NK-92 (cell line): ENCODE data around the gene QSOX1.

Experiments
- DNase-seq: peaks from one replicate; lab custom pipeline; 2025; ENCODE audit not compliant: unreplicated experiment; lab: John Stamatoyannopoulos, UW

Gene QSOX1

DNA sequence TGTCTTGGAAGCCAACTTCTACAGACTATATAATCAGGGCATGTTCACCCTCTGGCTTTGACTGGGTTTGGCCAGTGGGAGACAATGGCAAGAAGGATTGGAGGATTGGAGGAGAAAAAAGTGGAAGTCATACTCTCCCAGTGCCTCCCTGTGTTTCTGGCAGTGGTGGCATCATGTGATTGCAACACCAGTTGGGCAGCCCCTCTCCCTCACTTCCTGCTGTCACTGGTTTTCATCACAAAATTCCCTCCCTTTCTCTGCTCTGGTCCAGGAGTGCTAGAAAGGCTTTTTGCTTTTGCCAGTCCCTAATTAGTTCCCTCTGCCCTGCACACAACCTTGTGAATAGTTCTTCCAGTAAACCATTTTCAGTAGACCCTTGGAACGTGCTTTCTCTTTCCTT lies 3.7 kb upstream of the QSOX1 start:
- DNase-seq, result no peak

DNA sequence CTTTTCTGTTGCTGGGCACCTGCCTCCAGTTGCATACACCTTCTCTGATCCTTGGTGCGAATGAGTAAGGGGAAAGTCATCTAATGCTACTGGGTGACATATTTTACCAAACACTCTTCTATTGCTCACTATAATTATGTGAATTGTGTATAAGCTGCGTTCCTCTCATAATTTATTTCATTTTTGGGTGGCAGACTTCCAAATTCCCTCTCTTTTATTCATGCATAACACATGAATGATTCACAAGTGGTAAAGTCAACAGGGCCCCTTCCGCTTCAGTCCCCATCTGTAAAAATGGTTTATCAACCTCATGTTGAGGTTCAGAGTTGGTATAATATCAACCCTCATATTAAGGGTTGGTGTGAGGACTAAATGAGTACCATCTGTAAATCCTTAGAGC lies 3.2 kb upstream of the QSOX1 start:
- no peak for DNase-seq

DNA sequence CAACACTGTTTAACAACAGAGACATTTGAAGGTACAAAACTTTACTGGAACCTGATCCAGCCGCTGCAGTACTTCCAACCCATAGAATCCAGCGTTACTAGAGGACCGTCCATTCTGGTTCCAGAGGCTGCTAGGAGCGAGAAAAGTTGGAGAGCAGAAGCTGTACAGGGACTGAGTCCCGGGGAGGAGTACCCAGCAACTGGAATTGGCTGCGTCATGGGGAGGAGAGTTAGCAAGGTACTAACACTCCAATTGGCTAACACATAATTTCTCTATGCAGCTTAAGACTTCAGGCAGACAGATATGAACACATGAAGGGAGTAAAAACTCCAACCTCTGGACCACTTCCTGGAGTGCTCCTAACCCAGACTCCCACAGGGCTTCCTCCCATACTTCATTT lies 2.1 kb upstream of the QSOX1 start:
- DNase-seq, result no peak

DNA sequence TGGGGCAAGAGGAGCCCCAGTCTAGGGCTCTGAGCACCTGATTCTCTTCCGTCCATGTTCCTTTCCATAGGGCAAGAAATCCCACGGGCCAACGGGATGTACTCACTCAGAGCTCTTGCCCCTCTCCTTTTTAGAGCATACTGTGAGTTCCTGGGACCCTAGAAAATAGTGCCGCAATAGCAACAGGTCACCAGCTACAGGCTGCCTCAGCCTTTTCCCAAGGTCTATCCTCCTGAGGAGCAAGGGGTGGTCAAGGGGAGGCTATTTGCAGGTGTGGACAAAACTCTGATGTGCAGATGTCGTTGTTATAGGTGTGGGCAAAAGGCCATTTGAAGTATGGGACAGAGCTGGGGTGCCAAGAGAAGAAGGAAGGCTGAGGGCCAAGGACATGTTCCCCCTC lies 1.6 kb upstream of the QSOX1 start:
- DNase-seq, result no peak

DNA sequence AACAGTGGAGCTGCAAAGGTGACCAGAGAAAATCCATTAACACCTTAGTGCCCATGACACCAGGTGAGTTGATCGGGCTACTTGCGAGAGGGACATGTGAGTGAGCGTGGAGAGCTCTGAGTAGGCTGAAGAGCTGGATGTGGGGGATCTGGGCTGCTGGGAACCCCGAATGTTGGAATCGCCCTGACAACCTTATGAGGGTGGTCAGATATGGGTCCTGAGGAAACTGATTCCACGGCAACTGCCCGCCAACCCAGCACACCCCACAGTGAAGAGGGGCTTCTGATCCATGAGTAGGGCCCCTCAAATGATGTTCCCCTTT lies 705 bp upstream of the QSOX1 start:
- DNase-seq, result no peak

DNA sequence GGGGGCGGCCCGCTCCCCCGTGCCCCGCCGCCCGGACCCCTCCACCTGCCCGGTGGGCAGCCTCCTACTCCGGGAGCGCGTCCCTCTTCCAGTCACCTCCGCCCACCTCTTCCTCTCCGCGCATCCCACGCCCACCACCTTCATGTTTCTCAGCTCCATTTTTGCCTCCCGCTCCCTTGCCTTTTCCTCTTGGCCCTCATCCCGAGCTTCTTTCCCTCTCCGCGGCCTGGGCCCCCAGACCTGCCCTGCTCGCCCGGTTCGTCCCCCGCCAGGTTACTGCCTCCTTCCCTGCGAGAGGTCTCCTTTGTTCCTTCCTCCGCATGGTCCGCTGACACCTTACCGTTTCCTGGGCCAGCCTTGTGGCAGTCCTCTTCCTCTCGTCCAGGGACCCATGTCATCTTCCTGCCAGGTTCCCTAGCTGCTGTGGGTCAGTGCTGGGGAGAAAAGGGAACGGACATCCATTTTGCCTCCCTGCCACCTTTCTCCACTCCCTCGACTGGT lies 563 bp downstream of the QSOX1 start:
- no peak for DNase-seq

DNA sequence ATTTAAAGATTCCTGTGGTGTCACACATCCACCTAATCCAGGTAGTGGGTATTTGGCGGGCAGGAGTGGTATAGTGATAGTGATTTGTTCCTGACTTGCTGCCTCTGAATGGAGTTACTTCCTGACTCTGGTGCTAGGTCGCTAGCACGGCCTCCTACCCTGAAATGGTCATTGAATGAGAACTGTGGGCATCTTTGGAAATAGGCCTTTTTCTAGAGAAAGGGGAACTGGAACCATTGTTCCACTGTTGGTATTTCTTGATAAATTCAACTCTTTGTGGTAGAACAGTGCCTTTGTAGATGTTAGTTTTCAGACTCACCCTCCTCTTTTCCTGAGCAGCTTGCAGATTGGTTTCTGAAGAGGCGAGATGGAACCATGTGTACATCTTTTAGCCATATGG lies 1.5 kb downstream of the QSOX1 start:
- DNase-seq, result no peak

DNA sequence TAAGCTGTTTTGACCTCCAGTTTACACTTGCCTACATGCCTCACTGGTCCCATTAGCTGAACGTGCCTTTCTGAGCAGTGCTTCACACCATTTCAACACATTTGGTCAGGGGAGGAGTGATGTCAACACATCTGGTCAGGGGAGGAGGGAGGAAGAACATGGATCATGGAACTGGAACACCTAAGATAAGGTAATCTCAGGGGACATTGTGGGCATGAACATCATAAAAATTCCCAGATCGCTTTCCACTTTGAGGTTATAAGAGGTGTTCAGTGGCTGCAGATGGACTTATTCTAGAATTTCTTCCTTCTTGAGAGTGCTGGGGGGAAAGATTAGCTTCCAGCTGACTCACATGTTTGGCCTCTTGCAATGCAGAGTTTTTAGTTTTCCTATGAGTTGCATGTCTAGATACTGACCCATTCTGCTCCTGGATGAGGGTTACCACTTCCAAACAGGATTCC lies 2.0 kb downstream of the QSOX1 start:
- no peak for DNase-seq

DNA sequence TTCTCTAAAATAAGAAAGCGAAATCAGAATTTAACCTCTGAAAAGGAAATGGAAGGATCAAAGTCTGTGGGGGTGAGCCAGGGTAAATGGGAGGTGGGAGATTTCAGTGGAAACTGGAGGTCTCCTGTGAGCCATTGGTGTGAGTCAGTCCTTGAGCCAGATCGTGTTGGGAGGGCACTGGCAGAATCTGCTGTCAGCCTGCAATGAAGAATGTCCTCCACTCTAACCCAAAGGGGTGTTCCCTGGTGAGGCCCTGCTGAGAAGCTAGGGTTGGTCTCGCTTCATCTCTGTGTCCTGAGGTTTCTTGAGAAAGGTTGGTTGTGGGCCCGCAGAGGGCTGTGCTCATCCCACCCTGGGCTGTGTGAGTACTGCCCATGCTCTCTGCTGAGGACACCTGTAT lies 2.4 kb downstream of the QSOX1 start:
- DNase-seq, result no peak

DNA sequence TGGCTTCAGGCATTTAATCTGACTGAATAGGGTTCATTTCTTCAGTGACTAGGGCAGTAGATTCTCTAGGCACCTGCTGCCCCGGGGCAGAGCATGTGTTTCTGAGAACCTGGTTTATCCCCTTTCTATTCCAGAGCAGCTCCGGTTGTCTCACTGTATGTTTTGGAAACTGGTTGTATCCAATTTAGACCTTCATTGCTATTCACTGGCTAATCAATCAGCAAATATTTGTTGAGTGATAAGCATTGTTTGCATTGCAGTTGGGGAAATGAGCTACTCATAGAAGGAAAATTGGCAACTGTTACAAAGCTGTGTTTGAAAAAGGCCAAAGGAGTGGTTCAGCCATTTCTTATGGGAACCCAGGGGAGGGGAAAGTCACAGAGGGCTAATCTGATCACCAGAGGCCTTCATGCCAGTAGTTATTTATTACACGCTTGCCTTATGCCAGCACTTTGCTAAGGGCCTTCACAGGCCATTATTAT lies 2.9 kb downstream of the QSOX1 start:
- DNase-seq, result no peak

DNA sequence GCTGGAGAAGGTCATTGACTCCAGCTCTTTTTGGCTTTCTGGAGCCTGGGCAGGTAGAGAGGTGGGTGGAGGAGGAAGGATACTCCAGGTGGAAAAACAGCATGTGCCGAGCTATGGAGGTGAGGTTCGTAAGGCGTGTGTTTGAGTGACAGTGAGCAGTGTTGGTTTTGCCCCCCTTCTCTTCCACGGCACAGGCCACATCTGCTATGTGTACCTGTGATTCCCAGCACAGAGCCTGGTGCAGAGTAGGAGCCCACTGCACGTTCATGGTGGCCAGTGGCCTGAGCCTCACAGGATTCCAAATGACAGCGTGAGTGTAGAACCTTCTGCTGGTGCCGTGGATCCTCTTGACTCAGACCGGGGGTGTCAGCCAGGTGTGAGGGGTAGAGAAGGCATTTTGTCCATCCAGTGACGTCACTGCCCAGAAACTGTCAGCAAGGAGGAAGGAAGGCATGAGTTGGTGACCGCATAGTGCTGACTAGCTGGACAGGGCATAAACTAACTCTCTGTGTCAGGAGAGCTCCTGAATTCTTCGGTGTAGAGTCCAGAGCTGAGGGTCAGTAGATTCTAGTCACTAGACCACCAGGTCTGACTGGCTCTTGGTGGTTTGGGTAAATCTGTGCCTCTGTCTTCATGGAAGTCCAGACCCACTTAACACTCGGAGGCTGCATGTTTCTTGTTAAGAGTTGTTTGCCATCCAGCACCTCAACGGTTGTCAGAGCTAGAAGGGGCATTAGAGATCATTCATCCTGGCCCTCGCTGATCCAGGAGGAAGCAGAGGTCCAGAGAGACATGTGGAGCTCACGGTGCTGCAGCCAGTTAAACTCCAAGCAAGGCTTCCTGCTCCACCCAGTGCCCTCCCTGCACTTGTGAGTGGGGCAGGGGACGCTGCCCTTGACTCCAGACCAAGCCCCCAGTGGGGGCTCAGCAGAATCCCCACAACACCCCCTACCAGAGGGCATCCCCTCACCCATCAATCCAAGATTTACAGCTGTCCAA lies 3.8 kb downstream of the QSOX1 start:
- no peak for DNase-seq

DNA sequence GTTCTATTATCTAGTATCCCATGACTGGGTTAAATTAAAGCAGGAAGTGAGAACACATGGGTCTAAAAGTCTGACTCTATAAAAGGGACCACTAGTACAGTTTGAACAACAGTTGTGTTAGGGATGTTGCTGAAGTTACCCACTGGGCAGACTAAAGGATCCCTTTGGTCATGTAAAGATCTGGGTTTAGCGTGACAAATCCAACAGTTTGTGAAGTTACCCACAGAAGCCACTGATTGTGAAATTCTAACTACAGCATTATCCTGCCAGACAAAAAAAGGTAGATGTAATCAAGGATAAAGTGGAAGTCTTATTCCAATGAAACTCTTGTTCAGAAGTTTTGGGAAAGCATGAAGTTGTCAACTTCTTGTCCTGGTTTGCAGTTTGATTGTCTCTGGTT lies 5.7 kb downstream of the QSOX1 start:
- DNase-seq, result no peak

DNA sequence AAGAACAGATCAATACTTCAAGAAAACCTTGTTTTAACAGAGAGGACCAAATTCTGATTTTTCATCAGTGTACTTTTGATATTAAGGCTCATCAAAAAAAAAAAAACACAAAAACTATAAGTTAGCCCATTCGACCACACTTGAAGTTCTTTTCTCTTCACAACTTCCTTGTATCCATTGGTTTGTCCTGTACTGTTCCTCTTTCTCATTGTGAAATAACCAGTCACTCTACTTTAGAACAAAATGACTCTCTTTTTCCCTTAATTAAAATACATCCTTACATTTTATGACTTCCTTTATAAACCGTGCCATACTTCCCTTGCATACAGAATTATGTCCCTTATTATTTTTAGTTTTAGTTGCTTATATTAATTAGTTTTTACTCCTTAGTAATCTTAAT lies 8.4 kb downstream of the QSOX1 start:
- no peak for DNase-seq

DNA sequence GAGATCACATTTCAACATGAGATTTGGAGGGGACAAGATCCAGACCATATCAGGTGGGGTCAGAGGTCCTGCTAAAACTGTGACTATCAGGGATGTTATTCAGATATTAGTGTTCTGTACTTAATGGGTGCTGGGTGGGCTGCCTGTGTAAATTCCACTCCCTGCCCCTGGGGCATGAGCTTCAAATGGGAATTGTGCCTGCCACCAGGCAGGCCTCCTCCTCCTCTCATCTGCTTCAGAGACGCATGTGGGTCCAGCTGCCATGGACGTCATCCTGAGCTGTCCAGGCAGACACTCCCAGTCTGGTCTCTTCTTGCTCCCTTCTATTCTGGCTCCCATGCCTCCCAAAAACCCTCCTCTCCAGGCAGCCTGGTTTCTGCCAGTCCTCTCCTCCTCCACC lies 10.4 kb downstream of the QSOX1 start:
- DNase-seq, result no peak

DNA sequence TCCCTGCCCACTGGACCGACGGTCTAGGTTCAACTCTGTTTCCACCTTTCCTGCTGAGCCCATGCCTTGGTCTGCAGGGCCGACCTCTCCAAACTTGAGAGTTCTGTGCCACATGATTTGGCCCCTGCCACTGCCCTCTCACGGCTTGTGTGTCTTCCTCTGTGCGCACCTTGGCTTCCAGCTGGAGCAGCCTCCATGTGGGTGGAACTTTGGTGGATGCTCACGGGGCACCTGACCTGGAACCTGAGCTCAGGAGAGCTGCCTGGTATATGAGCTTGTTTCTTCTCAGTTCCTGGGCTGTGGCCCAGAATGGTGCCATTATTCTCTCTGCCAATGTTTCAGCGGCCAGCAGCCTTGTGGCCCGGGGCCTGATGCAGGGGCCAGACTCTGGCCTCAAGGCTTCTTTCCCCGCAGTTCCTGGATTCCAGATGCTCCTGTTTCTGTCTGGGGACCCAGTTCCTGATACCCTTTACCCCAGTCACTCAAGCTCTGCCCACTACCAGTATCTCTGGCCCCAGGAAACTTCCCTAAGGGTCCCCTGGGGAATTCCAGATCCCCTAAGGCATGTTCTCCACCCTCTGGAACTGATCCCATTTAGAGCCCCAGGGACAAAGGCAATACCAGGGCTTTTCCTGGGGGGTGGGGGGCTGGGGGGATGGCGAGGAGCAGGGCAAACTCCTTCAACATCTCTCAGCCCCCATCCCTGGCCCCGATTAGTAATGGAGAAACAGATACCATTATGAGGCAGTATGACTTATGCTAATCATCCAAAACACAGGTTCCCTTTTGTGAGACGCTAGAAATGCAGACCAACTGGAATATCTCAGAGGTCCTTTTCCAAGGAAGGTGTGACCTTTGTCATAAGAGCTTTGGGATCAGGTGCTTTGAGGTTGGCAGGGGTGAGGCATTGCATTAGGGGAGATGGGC lies 11.1 kb downstream of the QSOX1 start:
- no peak for DNase-seq

DNA sequence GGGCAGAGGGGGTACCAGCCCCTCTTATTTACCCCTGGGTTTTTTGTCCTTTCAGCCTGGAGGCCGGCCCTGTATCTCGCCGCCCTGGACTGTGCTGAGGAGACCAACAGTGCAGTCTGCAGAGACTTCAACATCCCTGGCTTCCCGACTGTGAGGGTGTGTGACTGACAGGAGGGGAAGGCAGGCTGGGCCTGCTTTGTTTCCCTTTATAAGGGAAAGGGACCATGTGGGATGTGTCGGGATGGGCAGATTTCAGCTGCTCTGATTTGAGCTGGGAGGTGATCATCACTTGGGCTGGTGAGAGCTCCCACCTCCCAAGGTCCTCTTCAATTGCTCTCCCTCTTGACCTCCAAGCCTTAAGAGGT lies 11.7 kb downstream of the QSOX1 start:
- no peak for DNase-seq

DNA sequence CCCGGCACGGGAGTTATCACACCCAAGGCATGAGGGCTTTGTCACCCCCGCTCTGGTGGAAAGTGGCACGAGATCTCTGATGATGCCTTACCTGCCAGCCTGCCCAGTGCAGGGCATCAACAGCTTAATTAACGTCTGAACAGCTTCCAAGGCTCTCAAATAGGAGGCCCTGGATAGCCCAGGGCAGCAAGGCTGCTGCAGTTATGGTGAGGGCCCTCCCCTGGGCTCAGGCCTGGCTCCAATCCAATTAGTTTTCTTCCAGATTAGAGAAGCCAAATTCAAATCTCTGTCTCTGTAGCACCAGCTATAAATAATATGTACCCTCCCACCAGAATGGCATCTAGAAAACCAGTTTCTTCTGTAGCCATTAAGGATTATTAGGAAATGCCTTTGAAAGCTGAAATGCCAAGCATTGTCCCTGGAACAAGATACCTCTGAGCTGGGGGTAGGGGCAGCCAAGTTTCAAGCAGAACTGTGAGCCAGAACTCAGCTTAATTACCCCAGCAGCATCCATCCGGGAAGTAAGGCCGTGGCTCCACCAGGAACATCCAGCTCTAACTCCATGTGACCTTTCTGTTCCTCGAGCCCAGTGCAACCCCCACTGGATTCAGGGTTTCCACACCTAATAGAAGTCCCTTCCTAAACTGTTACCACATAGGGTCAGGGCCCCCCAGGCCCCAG lies 12.5 kb downstream of the QSOX1 start:
- no peak for DNase-seq

DNA sequence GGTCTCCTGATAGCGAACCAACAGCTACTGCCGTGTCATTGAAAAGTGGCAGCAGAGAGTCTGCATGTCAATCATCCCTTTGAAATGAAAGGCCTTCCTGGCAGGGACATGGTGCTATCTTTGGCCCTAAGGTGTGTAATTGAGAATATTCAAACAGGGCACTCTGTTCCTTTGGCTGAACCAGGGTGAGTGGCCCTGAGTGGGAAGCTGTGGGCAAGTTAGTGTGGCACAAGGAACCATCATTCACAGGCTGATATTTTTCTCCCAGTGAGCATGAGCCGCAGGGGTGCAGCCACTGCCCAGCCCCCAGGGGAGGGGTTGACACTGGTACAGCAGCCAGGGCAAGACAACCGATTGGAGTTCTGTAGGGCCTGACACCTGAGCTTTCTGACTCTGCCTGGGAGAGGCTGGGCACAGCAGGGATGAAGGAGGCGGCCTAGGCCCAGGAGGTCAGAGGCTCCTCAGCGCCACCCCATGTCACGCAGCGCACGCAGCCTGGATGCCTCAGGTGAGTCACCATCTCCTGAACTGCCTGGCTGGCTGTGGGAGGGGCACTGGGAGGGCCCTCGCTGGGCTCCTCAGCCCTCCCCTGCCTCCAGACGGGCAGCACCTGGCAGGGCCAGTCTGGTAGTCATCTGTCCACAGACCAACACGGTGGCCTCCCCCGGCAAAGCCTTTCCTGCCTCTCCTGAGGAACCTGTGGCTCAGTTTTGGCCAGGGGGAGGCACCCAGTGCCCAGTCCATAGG lies 13.2 kb downstream of the QSOX1 start:
- no peak for DNase-seq

DNA sequence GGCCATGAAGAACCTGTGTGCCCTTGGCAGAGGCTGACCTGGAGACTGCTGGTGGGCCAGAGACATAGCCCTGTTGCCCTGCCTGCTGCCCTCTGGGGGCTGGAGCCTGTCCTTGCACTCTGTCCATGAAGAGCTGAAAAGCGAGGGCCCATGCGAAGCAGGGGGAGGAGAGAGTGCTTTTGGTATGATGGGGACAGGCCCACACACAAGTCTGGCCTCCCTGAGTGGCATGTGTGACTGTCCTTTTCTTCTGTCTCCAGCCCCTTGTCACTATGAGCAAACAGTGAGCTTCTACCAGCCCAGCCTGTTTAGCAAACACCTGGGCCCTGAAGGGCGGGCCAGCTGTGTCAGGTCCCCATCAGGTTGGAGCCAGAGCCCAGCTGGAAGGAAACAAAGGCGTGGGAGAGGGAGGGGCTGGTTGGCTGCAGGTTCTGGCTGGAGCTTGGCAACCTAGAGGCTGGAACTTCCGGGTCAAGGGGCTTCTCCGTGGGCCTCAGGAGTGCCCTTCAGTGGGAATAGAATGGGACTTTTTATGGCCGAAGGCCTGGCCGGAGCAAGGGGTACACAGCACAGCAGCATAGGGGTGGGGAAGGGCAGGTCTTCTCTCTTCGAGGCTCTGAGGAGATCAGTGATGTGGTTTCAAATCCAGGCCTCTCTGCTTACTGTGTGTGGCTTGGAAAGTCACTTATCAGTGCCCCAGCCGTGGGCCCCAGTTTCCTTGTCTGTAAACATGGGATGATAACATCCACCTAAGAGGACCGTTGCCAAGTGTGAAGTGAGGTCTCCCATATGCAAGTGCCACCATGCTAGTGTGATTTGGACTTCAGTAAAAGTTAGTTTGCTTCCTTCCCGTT lies 14.3 kb downstream of the QSOX1 start:
- DNase-seq, result no peak
